Measurements from ENCODE around the gene PRKN. TPM values are rescaled to one million over a fixed set of nuclear protein-coding genes. Genes with fewer than 3 reads are reported as not detected.

The PRKN gene
- total RNA-seq, 2 donors from 2014 or later, result 6.7 to 8.2 TPM

- DNase-seq (no peak), ATAC-seq (no peak)
- Histone ChIP-seq H3K27ac (no peak overlapping the region), H3K9me3 (no peaks in the 10 kb centered on the region), H3K4me1 (peaks cover 13% of the 10 kb centered on the region), H3K27me3 (no peaks in the 10 kb centered on the region), H3K36me3 (replicated peaks in 1 of 2; ENCODE audit: insufficient read depth in 1 of 2, low read depth in 2 of 2) (no peaks in the 10 kb centered on the region), H3K4me3 (no peak overlapping the region)
- TF ChIP-seq POLR2A (IDR thresholded peaks at IDR 0.05), result no peak
- TF ChIP-seq CTCF (IDR thresholded peaks at IDR 0.05), result no peak
- intact Hi-C loops (cut with DNase I), result no loop called here
- 87 to 88% methylated on average over 15 of the region's 15 CpGs for WGBS, 2 donors
These were observed 808.8 kb downstream of the PRKN start for GRCh38 chr6:161918628-161919205.

DNA sequence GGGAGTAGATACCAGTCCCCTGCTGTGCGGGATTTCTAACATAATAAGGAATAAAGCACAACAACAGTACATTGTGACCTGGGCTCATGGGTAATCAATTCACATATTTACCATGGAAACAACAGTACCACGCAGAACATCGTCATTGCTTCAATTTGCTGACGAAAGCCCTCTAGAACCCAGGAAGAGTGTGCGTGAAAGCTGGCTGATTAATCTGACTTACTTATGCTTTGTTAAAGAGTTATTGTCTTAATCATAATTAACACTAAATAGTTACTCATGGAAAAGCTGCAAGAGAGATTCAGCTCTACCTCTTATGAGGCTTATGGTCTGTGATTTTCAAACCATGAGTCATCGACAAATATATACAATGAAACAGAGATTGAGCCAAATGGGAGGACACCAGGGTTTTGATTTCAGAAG, 809.4 kb downstream of the PRKN start:
- no peak for ATAC-seq
- no peak for DNase-seq
- TF ChIP-seq POLR2A (IDR thresholded peaks at IDR 0.05) (no peak), CTCF (IDR thresholded peaks at IDR 0.05) (no peak)
- no peaks in the 10 kb centered on the region for H3K9me3 ChIP-seq
- H3K27me3 ChIP-seq, result no peaks in the 10 kb centered on the region
- no peak overlapping the region for H3K27ac ChIP-seq
- H3K4me1 ChIP-seq, result peaks cover 11% of the 10 kb centered on the region
- no peak overlapping the region for H3K4me3 ChIP-seq
- intact Hi-C loops (cut with DNase I), result no loop called here
- no peaks in the 10 kb centered on the region for H3K36me3 ChIP-seq (replicated peaks in 1 of 2; ENCODE audit: insufficient read depth in 1 of 2, low read depth in 2 of 2)
- 83 to 90% methylated on average over 6 of the region's 6 CpGs for WGBS, 2 donors

DNA sequence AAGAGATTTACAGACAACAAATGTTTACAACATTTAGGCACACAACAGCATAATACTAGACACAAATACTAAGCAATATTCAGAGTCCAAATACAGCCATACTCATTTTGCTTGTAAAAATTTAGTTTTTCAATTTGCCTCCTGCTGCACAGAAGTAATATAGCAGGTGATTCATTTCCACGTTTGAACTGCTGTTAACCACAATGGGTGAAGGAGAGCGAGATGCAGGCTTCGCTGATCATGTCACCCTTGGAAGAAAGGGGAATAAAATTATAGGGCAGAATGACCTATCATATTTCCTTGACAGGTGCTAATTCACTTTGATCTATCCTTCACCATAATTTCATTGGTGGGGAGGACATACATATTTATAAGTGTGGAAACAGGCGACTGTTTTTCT, 809.9 kb downstream of the PRKN start:
- peaks cover 7% of the 10 kb centered on the region for H3K4me1 ChIP-seq
- ATAC-seq, result no peak

DNA sequence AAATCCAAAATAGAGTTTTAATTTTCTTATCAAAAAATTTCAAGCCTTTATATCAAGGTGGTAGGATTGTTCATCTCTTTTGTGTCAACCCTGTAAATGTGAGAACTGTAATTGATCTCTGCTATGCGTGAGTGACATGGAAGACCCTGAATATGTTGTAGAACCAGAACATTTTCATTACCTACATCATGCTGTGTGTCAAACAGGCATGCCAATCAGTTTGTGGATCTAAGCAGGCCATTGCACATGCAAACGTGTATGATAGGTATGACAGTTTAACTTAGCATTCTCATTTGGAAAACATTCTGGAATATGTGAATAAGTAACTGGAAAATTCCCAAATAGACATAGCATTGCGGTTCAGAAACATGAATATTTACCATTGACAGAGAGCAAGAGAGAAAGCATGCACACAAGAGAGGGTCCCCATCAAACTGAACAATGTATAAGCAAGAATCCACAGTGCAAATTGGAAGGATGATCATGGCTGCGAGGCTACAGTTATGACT, 812.1 kb downstream of the PRKN start:
- Histone ChIP-seq H3K27me3 (no peaks in the 10 kb centered on the region), H3K4me1 (no peaks in the 10 kb centered on the region), H3K36me3 (replicated peaks in 1 of 2; ENCODE audit: insufficient read depth in 1 of 2, low read depth in 2 of 2) (no peaks in the 10 kb centered on the region), H3K27ac (no peak overlapping the region), H3K9me3 (no peaks in the 10 kb centered on the region), H3K4me3 (no peak overlapping the region)
- intact Hi-C loops (cut with DNase I), result no loop called here
- DNase-seq (no peak), ATAC-seq (no peak)
- TF ChIP-seq CTCF (IDR thresholded peaks at IDR 0.05), result no peak
- no peak for TF ChIP-seq POLR2A (IDR thresholded peaks at IDR 0.05)
- 81 to 82% methylated on average over 4 of the region's 4 CpGs for WGBS, 2 donors

More for the DNA sequence above, 809.9 kb downstream of the PRKN start:
- H3K27me3 ChIP-seq, result no peaks in the 10 kb centered on the region
- DNase-seq, result no peak
- TF ChIP-seq CTCF (IDR thresholded peaks at IDR 0.05) (no peak), POLR2A (IDR thresholded peaks at IDR 0.05) (no peak)
- H3K4me3 ChIP-seq, result no peak overlapping the region
- no peaks in the 10 kb centered on the region for H3K9me3 ChIP-seq
- intact Hi-C loops (cut with DNase I), result no loop called here
- WGBS, 2 donors, result 67 to 73% methylated on average over 4 of the region's 4 CpGs
- no peak overlapping the region for H3K27ac ChIP-seq
- H3K36me3 ChIP-seq (replicated peaks in 1 of 2; ENCODE audit: insufficient read depth in 1 of 2, low read depth in 2 of 2), result no peaks in the 10 kb centered on the region

- Histone ChIP-seq H3K27me3 (no peaks in the 10 kb centered on the region), H3K4me1 (no peaks in the 10 kb centered on the region), H3K27ac (no peak overlapping the region), H3K9me3 (no peaks in the 10 kb centered on the region), H3K4me3 (no peak overlapping the region), H3K36me3 (replicated peaks in 1 of 2; ENCODE audit: insufficient read depth in 1 of 2, low read depth in 2 of 2) (no peaks in the 10 kb centered on the region)
- ATAC-seq (no peak), DNase-seq (no peak)
- intact Hi-C loops (cut with DNase I), result no loop called here
- 74 to 86% methylated on average over 7 of the region's 7 CpGs for WGBS, 2 donors
- TF ChIP-seq CTCF (IDR thresholded peaks at IDR 0.05) (no peak), POLR2A (IDR thresholded peaks at IDR 0.05) (no peak)
These were observed 818.7 kb downstream of the PRKN start for GRCh38 chr6:161908872-161909271.
